DOHH2 (cell line): Measurements from ENCODE around the gene MADCAM1.

Source experiments
- H3F3A ChIP-seq: fragments of 200-600 bp; sonication (generic), shearing (Covaris generic); 2 replicates; pipeline ENCODE4 v1.6.0; 2016; ENCODE audit warnings: antibody characterized with exemption, mild to moderate bottlenecking; ENCODE audit not compliant: control insufficient read depth, insufficient read depth
- H3K27ac ChIP-seq: fragments of 200-600 bp; sonication (generic); 2 replicates; pipeline ENCODE4 v1.5.1; 2014; ENCODE audit warnings: low read depth, mild to moderate bottlenecking, low read length, moderate library complexity
- H3K27me3 ChIP-seq: fragments of 200-600 bp; sonication (generic); 2 replicates; pipeline ENCODE4 v1.6.1; 2014; ENCODE audit warnings: mild to moderate bottlenecking, low read length, mixed read lengths; ENCODE audit not compliant: control insufficient read depth
- H3K36me3 ChIP-seq: fragments of 200-600 bp; sonication (generic); 2 replicates; pipeline ENCODE4 v1.6.1; 2014; ENCODE audit warnings: mild to moderate bottlenecking, low read length, moderate library complexity, mixed read lengths; ENCODE audit not compliant: control insufficient read depth
- H3K4me1 ChIP-seq: fragments of 200-600 bp; sonication (generic); 2 replicates; pipeline ENCODE4 v1.6.1; 2014; ENCODE audit warnings: mild to moderate bottlenecking, low read length, mixed read lengths; ENCODE audit not compliant: control insufficient read depth
- H3K4me2 ChIP-seq: fragments of 200-600 bp; sonication (generic); 2 replicates; pipeline ENCODE4 v1.6.0; 2014; ENCODE audit warnings: mild to moderate bottlenecking, low read length, moderate library complexity
- H3K4me3 ChIP-seq: fragments of 200-600 bp; sonication (generic); 2 replicates; pipeline ENCODE4 v1.5.1; 2014; ENCODE audit warnings: mild to moderate bottlenecking, low read length, mixed read lengths
- H3K79me2 ChIP-seq: fragments of 200-600 bp; sonication (generic); 2 replicates; pipeline ENCODE4 v1.6.1; 2014; ENCODE audit warnings: mild to moderate bottlenecking, low read length, mixed read lengths; ENCODE audit not compliant: control insufficient read depth
- H3K9me2 ChIP-seq: fragments of 200-600 bp; sonication (generic); replicated peaks from 2 replicates; pipeline ENCODE4 v1.6.1; 2014; ENCODE audit warnings: mild to moderate bottlenecking, low read length, mixed read lengths; ENCODE audit not compliant: control insufficient read depth
- H3K9me3 ChIP-seq: fragments of 200-600 bp; sonication (generic); 2 replicates; pipeline ENCODE4 v1.6.1; 2014; ENCODE audit warnings: antibody characterized with exemption, low read length, mixed read lengths; ENCODE audit not compliant: control insufficient read depth, insufficient read depth
- H4K20me1 ChIP-seq: fragments of 200-600 bp; sonication (generic); 2 replicates; pipeline ENCODE4 v1.6.0; 2014; ENCODE audit warnings: low read depth, mild to moderate bottlenecking, antibody characterized with exemption, low read length, moderate library complexity; ENCODE audit not compliant: control insufficient read depth, insufficient read depth
- CTCF ChIP-seq: fragments of 200-600 bp; sonication (generic); IDR thresholded peaks from one replicate; pipeline ENCODE4 v1.5.1; 2014; ENCODE audit warnings: antibody characterized with exemption, mild to moderate bottlenecking, low read depth, low read length; ENCODE audit not compliant: poor library complexity, severe bottlenecking
- EZH2phosphoT487 ChIP-seq: fragments of 200-600 bp; sonication (generic); IDR thresholded peaks from 2 replicates; pipeline ENCODE4 v1.6.1; 2017; ENCODE audit warnings: borderline replicate concordance, mild to moderate bottlenecking, antibody characterized with exemption, low read length, moderate library complexity, mixed read lengths

The MADCAM1 gene

GRCh38 chr19:464208-464545 lies 32.1 kb upstream of the MADCAM1 start:
- peaks cover 13% of the 10 kb centered on the region; the same call in 1 of the 2 replicates for H3K9me3 ChIP-seq
- no peak overlapping the region for H3K4me2 ChIP-seq
- H3F3A ChIP-seq, result no peaks in the 10 kb centered on the region
- no peaks in the 10 kb centered on the region for H3K9me2 ChIP-seq
- no peaks in the 10 kb centered on the region for H3K36me3 ChIP-seq
- no peaks in the 10 kb centered on the region for H4K20me1 ChIP-seq
- H3K27me3 ChIP-seq, result no peaks in the 10 kb centered on the region
- TF ChIP-seq EZH2phosphoT487 (no peak), CTCF (no peak)
- no peaks in the 10 kb centered on the region for H3K79me2 ChIP-seq
- no peaks in the 10 kb centered on the region for H3K4me1 ChIP-seq
- no peak overlapping the region for H3K4me3 ChIP-seq
- H3K27ac ChIP-seq, result no peak overlapping the region

GRCh38 chr19:465056-465816 lies 31.1 kb upstream of the MADCAM1 start:
- Histone ChIP-seq H3K9me2 (no peaks in the 10 kb centered on the region), H3K4me2 (no peak overlapping the region), H3K4me3 (no peak overlapping the region), H3K79me2 (no peaks in the 10 kb centered on the region), H3K27ac (no peak overlapping the region), H3K36me3 (no peaks in the 10 kb centered on the region), H3K4me1 (no peaks in the 10 kb centered on the region), H3K9me3 (peaks cover 13% of the 10 kb centered on the region; the same call in 1 of the 2 replicates), H4K20me1 (no peaks in the 10 kb centered on the region), H3F3A (no peaks in the 10 kb centered on the region), H3K27me3 (no peaks in the 10 kb centered on the region)
- TF ChIP-seq EZH2phosphoT487 (no peak), CTCF (no peak)

GRCh38 chr19:467554-467953 lies 28.7 kb upstream of the MADCAM1 start:
- TF ChIP-seq CTCF (no peak), EZH2phosphoT487 (no peak)
- H3K36me3 ChIP-seq, result no peaks in the 10 kb centered on the region

More at GRCh38 chr19:467554-467953, 28.7 kb upstream of the MADCAM1 start:
- Histone ChIP-seq H3K9me2 (no peaks in the 10 kb centered on the region), H3F3A (no peaks in the 10 kb centered on the region), H3K9me3 (peaks cover 4% of the 10 kb centered on the region; the same call in 1 of the 2 replicates), H3K4me2 (no peak overlapping the region), H3K79me2 (no peaks in the 10 kb centered on the region), H4K20me1 (no peaks in the 10 kb centered on the region), H3K4me1 (no peaks in the 10 kb centered on the region), H3K4me3 (no peak overlapping the region), H3K27ac (no peak overlapping the region), H3K27me3 (no peaks in the 10 kb centered on the region)
